BJ (cell line): ENCODE data around the gene CRELD2. TPM values are rescaled to one million over a fixed set of nuclear protein-coding genes. Genes with fewer than 3 reads are reported as not detected.

Experiments
- CTCF ChIA-PET: fragments of 350-600 bp; formaldehyde crosslinking; extraction: SDS; loops from one replicate; lab custom pipeline; 2021; ENCODE audit warnings: antibody characterized with exemption, inconsistent platforms; lab: Yijun Ruan, JAX
- POLR2A ChIA-PET: fragments of 300-600 bp; sonication (Branson Sonifier 250); formaldehyde crosslinking; extraction: SDS; loops from one replicate; lab custom pipeline; 2021; ENCODE audit warnings: antibody characterized with exemption; lab: Charles Lee
- DNase-seq: peaks from one replicate; pipeline ENCODE4 v3.0.0-alpha.2; 2011; ENCODE audit warnings: low read depth
- H3K27me3 ChIP-seq: 2 replicates; pipeline ENCODE4 v1.6.0; 2011; ENCODE audit warnings: low read length; ENCODE audit not compliant: control insufficient read depth, insufficient read depth
- H3K36me3 ChIP-seq: 2 replicates; pipeline ENCODE4 v1.5.1; 2011; ENCODE audit warnings: low read length; ENCODE audit not compliant: control insufficient read depth, insufficient read depth
- H3K4me3 ChIP-seq: 2 replicates; pipeline ENCODE4 v1.5.1; 2011; ENCODE audit warnings: low read depth, mild to moderate bottlenecking, control low read depth, low read length
- CTCF ChIP-seq: IDR thresholded peaks from 2 replicates; pipeline ENCODE4 v1.5.1; 2011; ENCODE audit warnings: low read depth, mild to moderate bottlenecking, control low read depth, inconsistent platforms, low read length, moderate library complexity; ENCODE audit not compliant: insufficient read depth
- polyA plus RNA-seq: library from polyadenylated mRNA; depleted of rRNA; stranded (reverse); fragments of >200 nt; gene quantifications from 2 replicates; pipeline ENCODE4 v1.2.3, GENCODE V29; 2011

The CRELD2 gene
- polyA plus RNA-seq, 1 experiment: 54.1 TPM

- H3K27me3 ChIP-seq: no peaks in the 10 kb centered on the region
- peaks cover 3% of the 10 kb centered on the region for H3K36me3 ChIP-seq
- H3K4me3 ChIP-seq: no peak overlapping the region
- ChIA-PET POLR2A (no interaction called here), CTCF (interaction anchor here (1.2 kb wide), 1 partner anchor 26 kb away, joined by 3 read pairs; no protein-coding TSS in a partner anchor)
- no peak for TF ChIP-seq CTCF
- DNase-seq: no peak
Observed at GRCh38 chr22:49956914-49957825, 38.7 kb downstream of the CRELD2 start.

- DNase-seq: no peak
- no peak for TF ChIP-seq CTCF
- peaks cover 8% of the 10 kb centered on the region for H3K36me3 ChIP-seq
- H3K4me3 ChIP-seq: no peak overlapping the region
- POLR2A ChIA-PET: no interaction called here
- CTCF ChIA-PET: interaction anchor here (1.2 kb wide), 1 partner anchor 27 kb away, joined by 3 read pairs; no protein-coding TSS in a partner anchor
- no peaks in the 10 kb centered on the region for H3K27me3 ChIP-seq
Observed at GRCh38 chr22:49957826-49958365, 39.5 kb downstream of the CRELD2 start.

GRCh38 chr22:49958366-49958921 lies 40.0 kb downstream of the CRELD2 start:
- H3K27me3 ChIP-seq: no peaks in the 10 kb centered on the region
- ChIA-PET CTCF (interaction anchor here (1.2 kb wide), 1 partner anchor 28 kb away, joined by 3 read pairs; no protein-coding TSS in a partner anchor), POLR2A (no interaction called here)
- no peak overlapping the region for H3K4me3 ChIP-seq
- no peak for DNase-seq
- peaks cover 13% of the 10 kb centered on the region for H3K36me3 ChIP-seq
- no peak for TF ChIP-seq CTCF

- POLR2A ChIA-PET: no interaction called here
- Histone ChIP-seq H3K27me3 (no peaks in the 10 kb centered on the region), H3K4me3 (peak overlapping the region; percentile 90), H3K36me3 (peaks cover 18% of the 10 kb centered on the region)
- no peak for DNase-seq
- CTCF ChIA-PET: no interaction called here
- TF ChIP-seq CTCF: no peak
Observed at GRCh38 chr22:49958931-49959781, 40.7 kb downstream of the CRELD2 start.
